HepG2 (cell line): ENCODE results near the gene DIAPH3. TPM values are rescaled to one million over a fixed set of nuclear protein-coding genes. Genes with fewer than 3 reads are reported as not detected.

Source experiments
- ATAC-seq: fragments of 200-7000 bp; cut with Tn5 transposase; 3 replicates; pipeline ENCODE4 v1.9.1; 2020; ENCODE audit warnings: mild to moderate bottlenecking, moderate library complexity
- BruUV-seq: library from RNA; stranded (reverse); fragments of 400-500 nt; replicated peaks from 2 replicates; lab custom pipeline; 2021; lab: Mats Ljungman, UMichigan
- CTCF ChIA-PET: fragments of 300-600 bp; formaldehyde crosslinking; extraction: SDS; loops from one replicate; lab custom pipeline; 2021; ENCODE audit warnings: low total read pairs, inconsistent platforms, low intra/inter-chr PET ratio; lab: Yijun Ruan, JAX
- POLR2A ChIA-PET: fragments of 350-600 bp; sonication (Branson Sonifier 250); formaldehyde crosslinking; loops from one replicate; lab custom pipeline; 2020; ENCODE audit warnings: antibody characterized with exemption, inconsistent platforms; lab: Yijun Ruan, JAX
- DNase-seq: peaks from one replicate; pipeline ENCODE4 v3.0.0-alpha.2; 2015; ENCODE audit warnings: low spot score
- FAIRE-seq: peaks from 3 replicates; lab custom pipeline; 2011; peaks lifted over from hg19 to GRCh38; lab: Jason Lieb, UNC
- H2AFZ ChIP-seq: one replicate; pipeline ENCODE4 v1.6.1; 2011; ENCODE audit warnings: low read length, inconsistent platforms
- H3K27ac ChIP-seq: fragments of 300-600 bp; 3 replicates; pipeline ENCODE4 v1.8.0; 2011; ENCODE audit warnings: mixed run types, mild to moderate bottlenecking, mixed read lengths, low read length, inconsistent platforms; ENCODE audit not compliant: insufficient read depth; ENCODE audit errors: extremely low read length
- H3K27me3 ChIP-seq, 2 experiments: fragments of 200-600 bp in 1 of 2; 2 replicates in 1 of 2; 3 replicates in 1 of 2; pipeline versions ENCODE4 v1.6.0 to v1.8.0; 2011; ENCODE audit warnings: low read length in 2 of 2, mild to moderate bottlenecking in 2 of 2, moderate library complexity in 2 of 2, inconsistent platforms in 1 of 2; ENCODE audit not compliant: insufficient read depth in 2 of 2, control insufficient read depth in 1 of 2
- H3K36me3 ChIP-seq, 2 experiments: fragments of 200-600 bp in 1 of 2; replicated peaks in 1 of 2; 2 replicates in 1 of 2; 3 replicates in 1 of 2; pipeline versions ENCODE4 v1.5.1 to v1.8.0; 2011; ENCODE audit warnings: low read length in 2 of 2, inconsistent platforms in 1 of 2; ENCODE audit not compliant: insufficient read depth in 2 of 2, control insufficient read depth in 1 of 2
- H3K4me1 ChIP-seq: 2 replicates; pipeline ENCODE4 v1.5.1; 2012; ENCODE audit warnings: low read length, inconsistent platforms; ENCODE audit not compliant: insufficient read depth
- H3K4me2 ChIP-seq: 2 replicates; pipeline ENCODE4 v1.6.0; 2011; ENCODE audit warnings: low read depth, low read length, inconsistent platforms
- H3K4me3 ChIP-seq, 3 experiments: fragments of 200-600 bp in 1 of 3; sonication (generic), shearing (Covaris generic) in 1 of 3; replicated peaks in 1 of 3; 2 replicates each; pipeline ENCODE4 v1.5.1; 2011 to 2016; ENCODE audit warnings: low read length in 3 of 3, inconsistent platforms in 2 of 3, low read depth in 2 of 3, mild to moderate bottlenecking in 2 of 3, control low read depth in 1 of 3, mixed read lengths in 1 of 3; ENCODE audit not compliant: insufficient read depth in 1 of 3
- H3K79me2 ChIP-seq: one replicate; pipeline ENCODE4 v1.6.1; 2011; ENCODE audit warnings: low read length, inconsistent platforms; ENCODE audit not compliant: insufficient read depth
- H3K9ac ChIP-seq: 2 replicates; pipeline ENCODE4 v1.6.0; 2011; ENCODE audit warnings: mild to moderate bottlenecking, low read depth, low read length, inconsistent platforms; ENCODE audit not compliant: insufficient read depth
- H3K9me3 ChIP-seq: 2 replicates; pipeline ENCODE4 v1.5.1; 2012; ENCODE audit warnings: mild to moderate bottlenecking, low read length
- H4K20me1 ChIP-seq: 2 replicates; pipeline ENCODE4 v1.6.0; 2011; ENCODE audit warnings: inconsistent platforms, mild to moderate bottlenecking, low read length, moderate library complexity; ENCODE audit not compliant: insufficient read depth
- ARNT2 ChIP-seq: sonication (generic); formaldehyde crosslinking; IDR thresholded peaks from 2 replicates; pipeline ENCODE4 v1.8.0; 2022; ENCODE audit warnings: mild to moderate bottlenecking, low read depth, missing genetic modification reagents, moderate library complexity
- DNMT3B ChIP-seq: conservative IDR thresholded peaks from 2 replicates; pipeline ENCODE4 v1.6.1; 2016; ENCODE audit warnings: missing biosample characterization, control low read depth
- HCFC1 ChIP-seq: fragments of 150-350 bp; IDR thresholded peaks from 2 replicates; pipeline ENCODE4 v1.6.1; 2014; ENCODE audit warnings: low read depth, low read length
- KDM6A ChIP-seq: IDR thresholded peaks from 2 replicates; pipeline ENCODE4 v1.6.1; 2016; ENCODE audit warnings: low read depth
- PAWR ChIP-seq: sonication (generic); formaldehyde crosslinking; IDR thresholded peaks from 2 replicates; pipeline ENCODE4 v1.4.0; 2020; ENCODE audit warnings: missing genetic modification reagents, mild to moderate bottlenecking, borderline replicate concordance
- PRMT3 ChIP-seq: sonication (generic); formaldehyde crosslinking; IDR thresholded peaks from 2 replicates; pipeline ENCODE4 v1.8.1; 2022; ENCODE audit warnings: low read depth, mild to moderate bottlenecking, moderate library complexity, missing genetic modification reagents, borderline replicate concordance
- REXO4 ChIP-seq: sonication (generic); formaldehyde crosslinking; IDR thresholded peaks from 2 replicates; pipeline ENCODE4 v1.8.0; 2022; ENCODE audit warnings: missing genetic modification reagents, mild to moderate bottlenecking, borderline replicate concordance
- SP4 ChIP-seq: sonication (generic); formaldehyde crosslinking; IDR thresholded peaks from 2 replicates; pipeline ENCODE4 v1.8.1; 2023; ENCODE audit warnings: mild to moderate bottlenecking, missing genetic modification reagents
- WIZ ChIP-seq: sonication (generic); formaldehyde crosslinking; IDR thresholded peaks from 2 replicates; pipeline ENCODE4 v1.5.1; 2020; ENCODE audit warnings: mild to moderate bottlenecking, missing genetic modification reagents
- ZNF557 ChIP-seq: sonication (generic); formaldehyde crosslinking; IDR thresholded peaks from 2 replicates; pipeline ENCODE4 v1.4.0; 2020; ENCODE audit warnings: missing genetic modification reagents
- ZNF570 ChIP-seq: sonication (generic); formaldehyde crosslinking; IDR thresholded peaks from 2 replicates; pipeline ENCODE4 v1.4.0; 2020; ENCODE audit warnings: mild to moderate bottlenecking, missing genetic modification reagents, borderline replicate concordance
- ZNF720 ChIP-seq: sonication (generic); formaldehyde crosslinking; IDR thresholded peaks from 2 replicates; pipeline ENCODE4 v1.4.0; 2020; ENCODE audit warnings: missing genetic modification reagents
- WGBS: methylation state at CpG from one replicate; pipeline ENCODE4 v1.1.6; 2017; ENCODE audit warnings: low lambda C conversion rate; 5-methylcytosine and 5-hydroxymethylcytosine counted together
- in situ Hi-C: cut with HindIII; loops from 2 replicates; pipeline ENCODE4 v1.10.0; 2017; ENCODE audit warnings: low pct_unique_long_range_greater_than_20kb; ENCODE audit not compliant: extremely low pct_ligation_motif_present
- intact Hi-C: fragments of 100-400 bp; cut with micrococcal nuclease; formaldehyde crosslinking; loops from one replicate; pipeline ENCODE4 v1.10.0; 2022; ENCODE audit not compliant: unreplicated experiment
- polyA plus RNA-seq, 8 experiments: library from polyadenylated mRNA; depleted of rRNA in 3 of 8; stranded (reverse) in 7 of 8; unstranded in 1 of 8; fragments of >200 nt; fragmentation: Illumina TruSeq in 4 of 8; extraction: Trizol in 4 of 8; gene quantifications; 2 replicates each; pipeline versions ENCODE4 v1.2.1 to v1.2.3, GENCODE V29; 2011 to 2016; ENCODE audit warnings: low read depth in 4 of 8, missing spikeins in 1 of 8, mixed read lengths in 1 of 8; ENCODE audit not compliant: insufficient read depth in 1 of 8
- total RNA-seq, 5 experiments: library from RNA; depleted of rRNA; stranded (reverse); fragments of >200 nt; fragmentation: Illumina TruSeq; extraction: Trizol; gene quantifications; 2 replicates each; pipeline ENCODE4 v1.2.3, GENCODE V29; 2016; ENCODE audit warnings: low read depth in 1 of 5
- TF ChIP-seq, protein P1 (sequence below): sonication (generic); formaldehyde crosslinking; IDR thresholded peaks from 2 replicates; pipeline ENCODE4 v1.4.0; 2020; ENCODE audit warnings: missing genetic modification reagents, mild to moderate bottlenecking, borderline replicate concordance
- TF ChIP-seq, protein P2 (sequence below): sonication (generic); formaldehyde crosslinking; IDR thresholded peaks from 2 replicates; pipeline ENCODE4 v1.4.0; 2020; ENCODE audit warnings: missing genetic modification reagents

DIAPH3 gene
- total and polyA plus RNA-seq, 2 of the 13 experiments (the other 11 are each of a cell fraction or from before 2014, with no cell fraction given): 4.0 to 9.3 TPM

DNA sequence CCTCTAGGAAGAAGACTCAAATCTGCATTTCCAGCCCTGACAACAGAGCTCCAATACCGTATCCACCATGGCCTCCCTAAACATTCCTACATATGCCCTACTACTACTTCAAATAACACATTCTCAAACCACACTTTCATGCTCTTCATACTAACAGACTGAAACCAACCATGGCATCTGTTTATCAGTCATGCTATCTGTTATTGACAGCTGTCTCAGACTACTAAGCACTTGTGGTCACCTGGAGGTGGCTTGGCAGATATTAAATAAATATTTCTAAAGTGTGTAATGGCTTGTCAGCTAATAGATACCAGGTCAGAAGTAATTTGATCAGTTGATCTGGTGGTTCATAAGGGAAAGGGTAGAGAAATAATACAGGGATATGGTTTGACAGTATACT is 489.1 kb downstream of the DIAPH3 start:
- Histone ChIP-seq H3K36me3 (no peaks in the 10 kb centered on the region), H3K4me2 (no peak overlapping the region), H3K4me3 (no peak overlapping the region), H2AFZ (no peak overlapping the region), H3K27me3 (no peaks in the 10 kb centered on the region), H4K20me1 (no peaks in the 10 kb centered on the region), H3K9ac (no peak overlapping the region), H3K27ac (no peak overlapping the region), H3K4me1 (peaks cover 7% of the 10 kb centered on the region; the same call in 1 of the 2 replicates), H3K79me2 (no peaks in the 10 kb centered on the region), H3K9me3 (no peaks in the 10 kb centered on the region)
- DNase-seq (no peak), ATAC-seq (no peak), FAIRE-seq (no peak)
- POLR2A ChIA-PET: no interaction called here
- in situ Hi-C loops: loop anchor here (5.0 kb wide), 1 partner anchor 282 kb away; no protein-coding TSS in a partner anchor
- CTCF ChIA-PET: no interaction called here
- TF ChIP-seq ZNF570 (CRISPR knock-in tag) (no peak), HCFC1 (no peak), SP4 (CRISPR knock-in tag) (no peak)
- TF ChIP-seq, protein P1, sequence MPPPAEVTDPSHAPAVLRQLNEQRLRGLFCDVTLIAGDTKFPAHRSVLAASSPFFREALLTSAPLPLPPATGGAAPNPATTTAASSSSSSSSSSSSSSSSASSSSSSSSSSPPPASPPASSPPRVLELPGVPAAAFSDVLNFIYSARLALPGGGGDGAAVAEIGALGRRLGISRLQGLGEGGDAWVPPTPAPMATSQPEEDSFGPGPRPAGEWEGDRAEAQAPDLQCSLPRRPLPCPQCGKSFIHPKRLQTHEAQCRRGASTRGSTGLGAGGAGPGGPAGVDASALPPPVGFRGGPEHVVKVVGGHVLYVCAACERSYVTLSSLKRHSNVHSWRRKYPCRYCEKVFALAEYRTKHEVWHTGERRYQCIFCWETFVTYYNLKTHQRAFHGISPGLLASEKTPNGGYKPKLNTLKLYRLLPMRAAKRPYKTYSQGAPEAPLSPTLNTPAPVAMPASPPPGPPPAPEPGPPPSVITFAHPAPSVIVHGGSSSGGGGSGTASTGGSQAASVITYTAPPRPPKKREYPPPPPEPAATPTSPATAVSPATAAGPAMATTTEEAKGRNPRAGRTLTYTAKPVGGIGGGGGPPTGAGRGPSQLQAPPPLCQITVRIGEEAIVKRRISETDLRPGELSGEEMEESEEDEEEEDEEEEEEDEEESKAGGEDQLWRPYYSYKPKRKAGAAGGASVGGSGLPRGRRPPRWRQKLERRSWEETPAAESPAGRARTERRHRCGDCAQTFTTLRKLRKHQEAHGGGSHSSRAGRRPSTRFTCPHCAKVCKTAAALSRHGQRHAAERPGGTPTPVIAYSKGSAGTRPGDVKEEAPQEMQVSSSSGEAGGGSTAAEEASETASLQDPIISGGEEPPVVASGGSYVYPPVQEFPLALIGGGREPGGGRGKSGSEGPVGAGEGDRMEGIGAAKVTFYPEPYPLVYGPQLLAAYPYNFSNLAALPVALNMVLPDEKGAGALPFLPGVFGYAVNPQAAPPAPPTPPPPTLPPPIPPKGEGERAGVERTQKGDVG (CRISPR knock-in tag): no peak
- intact Hi-C loops: no loop called here
- no TSS peak for BruUV-seq
- 100% methylated on average over 1 of the region's 1 CpG for WGBS

DNA sequence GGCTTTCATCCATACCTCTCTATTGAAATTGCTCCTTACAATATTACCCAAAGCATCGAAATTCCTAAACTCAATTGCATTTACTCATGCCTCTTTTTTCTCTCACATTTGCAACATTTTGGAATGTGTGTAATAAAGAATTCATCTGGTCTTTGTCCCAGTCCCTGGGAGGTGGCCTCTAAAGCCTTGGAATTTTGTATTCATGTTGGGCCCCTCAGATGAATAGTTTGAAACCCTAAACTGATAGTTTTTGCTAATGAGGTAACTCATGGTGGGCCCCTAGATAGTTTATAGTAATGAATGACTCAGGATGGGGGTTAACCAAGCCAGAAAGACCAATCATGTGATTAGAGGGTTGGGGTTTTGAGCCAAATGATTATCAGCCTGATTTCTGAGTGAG is 490.4 kb downstream of the DIAPH3 start:
- Histone ChIP-seq H3K4me3 (no peak overlapping the region), H3K4me1 (peaks cover 8% of the 10 kb centered on the region; the same call in 1 of the 2 replicates), H4K20me1 (no peaks in the 10 kb centered on the region), H3K36me3 (no peaks in the 10 kb centered on the region), H3K27ac (no peak overlapping the region), H3K79me2 (no peaks in the 10 kb centered on the region), H3K4me2 (no peak overlapping the region), H3K9ac (no peak overlapping the region), H3K27me3 (no peaks in the 10 kb centered on the region), H3K9me3 (no peaks in the 10 kb centered on the region), H2AFZ (no peak overlapping the region)
- ChIA-PET CTCF (no interaction called here), POLR2A (no interaction called here)
- no TSS peak for BruUV-seq
- no peak for DNase-seq
- FAIRE-seq: no peak
- WGBS: 66% methylated on average over 1 of the region's 1 CpG
- in situ Hi-C loops (no loop called here), intact Hi-C loops (no loop called here)
- ATAC-seq: no peak
- TF ChIP-seq, protein P2, sequence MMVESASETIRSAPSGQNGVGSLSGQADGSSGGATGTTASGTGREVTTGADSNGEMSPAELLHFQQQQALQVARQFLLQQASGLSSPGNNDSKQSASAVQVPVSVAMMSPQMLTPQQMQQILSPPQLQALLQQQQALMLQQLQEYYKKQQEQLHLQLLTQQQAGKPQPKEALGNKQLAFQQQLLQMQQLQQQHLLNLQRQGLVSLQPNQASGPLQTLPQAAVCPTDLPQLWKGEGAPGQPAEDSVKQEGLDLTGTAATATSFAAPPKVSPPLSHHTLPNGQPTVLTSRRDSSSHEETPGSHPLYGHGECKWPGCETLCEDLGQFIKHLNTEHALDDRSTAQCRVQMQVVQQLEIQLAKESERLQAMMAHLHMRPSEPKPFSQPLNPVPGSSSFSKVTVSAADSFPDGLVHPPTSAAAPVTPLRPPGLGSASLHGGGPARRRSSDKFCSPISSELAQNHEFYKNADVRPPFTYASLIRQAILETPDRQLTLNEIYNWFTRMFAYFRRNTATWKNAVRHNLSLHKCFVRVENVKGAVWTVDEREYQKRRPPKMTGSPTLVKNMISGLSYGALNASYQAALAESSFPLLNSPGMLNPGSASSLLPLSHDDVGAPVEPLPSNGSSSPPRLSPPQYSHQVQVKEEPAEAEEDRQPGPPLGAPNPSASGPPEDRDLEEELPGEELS: no peak
- TF ChIP-seq PRMT3 (CRISPR knock-in tag) (no peak), ZNF720 (CRISPR knock-in tag) (no peak), KDM6A (CRISPR knock-in tag) (no peak), WIZ (CRISPR knock-in tag) (no peak), ZNF557 (no peak), REXO4 (CRISPR knock-in tag) (no peak), ARNT2 (CRISPR knock-in tag) (no peak), PAWR (CRISPR knock-in tag) (no peak), DNMT3B (CRISPR knock-in tag) (no peak)
